ENCODE data around the gene FBXO21. TPM values are rescaled to one million over a fixed set of nuclear protein-coding genes. Genes with fewer than 3 reads are reported as not detected.
"Not testable (repeated sequence)": the region's sequence is repeated elsewhere in the genome, so short reads cannot be mapped to it uniquely, and the experiment has no call there.

The FBXO21 gene
- total and polyA plus RNA-seq, 3 experiments from 2014 or later, result 27.3 to 48.6 (median 34.6) TPM

DNA sequence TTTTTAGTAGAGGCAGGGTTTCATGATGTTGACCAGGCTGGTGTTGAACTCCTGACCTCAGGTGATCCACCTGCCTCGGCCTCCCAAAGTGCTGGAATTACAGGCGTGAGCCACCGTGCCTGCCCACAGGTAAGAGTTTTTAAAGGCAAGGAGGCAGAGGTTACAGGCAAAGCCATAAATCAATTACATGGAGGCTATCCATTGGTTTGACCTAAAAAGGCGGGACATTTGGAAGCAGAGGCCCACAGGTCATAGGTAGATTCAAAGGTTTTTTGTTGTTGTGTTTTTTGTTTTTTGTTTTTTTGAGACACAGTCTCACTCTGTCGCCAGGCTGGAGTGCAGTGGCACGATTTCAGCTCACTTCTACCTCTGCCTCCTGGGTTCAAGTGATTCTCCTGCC, 6.1 kb upstream of the FBXO21 start:
- DNase-seq; H3K4me3 ChIP-seq (ENCODE audit: low read length); H3K36me3 Mint-ChIP-seq; H3K4me1 Mint-ChIP-seq; CTCF ChIA-PET; H3K36me3 ChIP-seq (ENCODE audit: insufficient read depth, low read length); H3K27ac ChIP-seq (ENCODE audit: low read depth, low read length); H3K4me1 ChIP-seq (ENCODE audit: insufficient read depth, low read length); H3K4me3 Mint-ChIP-seq; POLR2A ChIA-PET; H3K27me3 ChIP-seq (ENCODE audit: insufficient read depth, low read length, poor library complexity, severe bottlenecking); H3K9me3 Mint-ChIP-seq; H3K27ac Mint-ChIP-seq; H3K9me3 ChIP-seq (ENCODE audit: low read length): not testable (repeated sequence)
- peaks cover 14 to 24% of the 10 kb centered on the region in 2 donors for H3K27me3 Mint-ChIP-seq

DNA sequence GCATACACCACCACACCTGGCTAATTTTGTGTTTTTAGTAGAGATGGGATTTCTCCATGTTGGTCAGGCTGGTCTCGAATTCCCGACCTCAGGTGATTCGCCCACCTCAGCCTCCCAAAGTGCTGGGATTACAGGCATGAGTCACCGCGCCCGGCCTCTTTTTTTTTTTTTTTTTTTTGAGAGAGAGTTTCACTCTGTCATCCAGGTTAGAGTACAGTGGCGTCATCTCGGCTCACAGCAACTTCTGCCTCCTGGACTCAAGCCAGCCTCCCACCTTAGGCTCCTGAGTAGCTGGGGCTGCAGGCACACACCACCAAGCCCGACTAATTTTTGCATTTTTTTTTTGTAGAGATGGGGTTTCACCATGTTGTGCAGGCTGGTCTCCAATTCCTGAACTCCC, 4.8 kb upstream of the FBXO21 start:
- H3K4me1 ChIP-seq (ENCODE audit: insufficient read depth, low read length); H3K9me3 ChIP-seq (ENCODE audit: low read length); H3K27ac Mint-ChIP-seq; POLR2A ChIA-PET; H3K4me3 ChIP-seq (ENCODE audit: low read length); H3K4me3 Mint-ChIP-seq; H3K9me3 Mint-ChIP-seq; H3K27ac ChIP-seq (ENCODE audit: low read depth, low read length); DNase-seq; H3K36me3 Mint-ChIP-seq; H3K36me3 ChIP-seq (ENCODE audit: insufficient read depth, low read length); CTCF ChIA-PET; H3K27me3 ChIP-seq (ENCODE audit: insufficient read depth, low read length, poor library complexity, severe bottlenecking): not testable (repeated sequence)
- Mint-ChIP-seq H3K4me1 (peaks cover 0 to 18% (median 3%) of the 10 kb centered on the region in 3 donors), H3K27me3 (peaks cover 14 to 19% of the 10 kb centered on the region in 2 donors)

DNA sequence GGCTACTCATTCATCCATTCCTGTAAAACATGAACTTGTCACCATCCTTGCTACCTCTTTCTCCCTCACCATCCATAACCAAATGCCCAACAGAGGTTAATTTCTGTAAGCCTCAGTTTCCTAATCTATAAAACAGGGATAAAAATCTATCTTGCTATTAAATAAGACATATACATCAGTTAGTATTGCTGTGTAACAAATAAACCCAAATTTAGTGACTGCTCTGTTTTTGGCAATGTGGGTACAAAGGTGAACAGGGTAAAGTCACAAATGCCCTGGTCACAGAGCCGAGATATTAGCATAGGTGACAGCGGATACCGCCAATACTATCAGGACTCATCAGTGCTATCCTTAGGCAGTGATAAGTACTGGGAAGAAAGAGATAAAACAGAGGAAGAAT, 3.6 kb upstream of the FBXO21 start:
- ChIA-PET POLR2A (no interaction called here), CTCF (no interaction called here)
- Histone ChIP-seq H3K4me3 (ENCODE audit: low read length) (no peak overlapping the region), H3K27me3 (ENCODE audit: insufficient read depth, low read length, poor library complexity, severe bottlenecking) (no peaks in the 10 kb centered on the region), H3K9me3 (ENCODE audit: low read length) (no peaks in the 10 kb centered on the region), H3K4me1 (ENCODE audit: insufficient read depth, low read length) (peaks cover 6% of the 10 kb centered on the region), H3K36me3 (ENCODE audit: insufficient read depth, low read length) (no peaks in the 10 kb centered on the region), H3K27ac (ENCODE audit: low read depth, low read length) (no peak overlapping the region)
- Mint-ChIP-seq H3K27me3 (peaks cover 12 to 16% of the 10 kb centered on the region in 2 donors), H3K4me1 (peaks cover 9 to 28% (median 12%) of the 10 kb centered on the region in 3 donors), H3K27ac (no peak overlapping the region), H3K9me3 (no peaks in the 10 kb centered on the region), H3K36me3 (peaks cover 0 to 10% (median 0%) of the 10 kb centered on the region in 3 donors), H3K4me3 (peak overlapping the region in 1 of 7 donors; percentile 83)
- no peak for DNase-seq

- Mint-ChIP-seq H3K27ac (peak overlapping the region in 1 of 8 donors; percentile 15), H3K4me3 (peak overlapping the region in 1 of 7 donors; percentile 20), H3K36me3 (peaks cover 0 to 19% (median 0%) of the 10 kb centered on the region in 3 donors), H3K27me3 (peaks cover 9 to 15% of the 10 kb centered on the region in 2 donors), H3K4me1 (peaks cover 21 to 39% (median 22%) of the 10 kb centered on the region in 3 donors)
- CTCF ChIA-PET; H3K27me3 ChIP-seq (ENCODE audit: insufficient read depth, low read length, poor library complexity, severe bottlenecking); H3K4me3 ChIP-seq (ENCODE audit: low read length); DNase-seq; POLR2A ChIA-PET; H3K36me3 ChIP-seq (ENCODE audit: insufficient read depth, low read length); H3K9me3 Mint-ChIP-seq; H3K9me3 ChIP-seq (ENCODE audit: low read length); H3K27ac ChIP-seq (ENCODE audit: low read depth, low read length): not testable (repeated sequence)
- H3K4me1 ChIP-seq (ENCODE audit: insufficient read depth, low read length), result peaks cover 10% of the 10 kb centered on the region
Observed at GRCh38 chr12:117192581-117192980, 2.3 kb upstream of the FBXO21 start.

GRCh38 chr12:117192057-117192456, 1.8 kb upstream of the FBXO21 start:
- no peaks in the 10 kb centered on the region for H3K9me3 Mint-ChIP-seq
- H3K4me1 ChIP-seq (ENCODE audit: insufficient read depth, low read length), result peaks cover 10% of the 10 kb centered on the region
- no peak overlapping the region for H3K27ac ChIP-seq (ENCODE audit: low read depth, low read length)
- CTCF ChIA-PET, result no interaction called here
- H3K27me3 Mint-ChIP-seq, result peaks cover 6 to 10% of the 10 kb centered on the region in 2 donors
- POLR2A ChIA-PET, result no interaction called here
- no peaks in the 10 kb centered on the region for H3K27me3 ChIP-seq (ENCODE audit: insufficient read depth, low read length, poor library complexity, severe bottlenecking)
- H3K4me3 ChIP-seq (ENCODE audit: low read length), result no peak overlapping the region
- peak overlapping the region in 6 of 7 donors; percentile 20 to 98 (median 71) for H3K4me3 Mint-ChIP-seq
- H3K36me3 Mint-ChIP-seq, result peaks cover 0 to 22% (median 2%) of the 10 kb centered on the region in 3 donors
- no peak for DNase-seq
- no peaks in the 10 kb centered on the region for H3K9me3 ChIP-seq (ENCODE audit: low read length)
- H3K27ac Mint-ChIP-seq, result peak overlapping the region in 1 of 8 donors; percentile 43
- no peaks in the 10 kb centered on the region for H3K36me3 ChIP-seq (ENCODE audit: insufficient read depth, low read length)
- peaks cover 24 to 43% (median 26%) of the 10 kb centered on the region in 3 donors for H3K4me1 Mint-ChIP-seq

DNA sequence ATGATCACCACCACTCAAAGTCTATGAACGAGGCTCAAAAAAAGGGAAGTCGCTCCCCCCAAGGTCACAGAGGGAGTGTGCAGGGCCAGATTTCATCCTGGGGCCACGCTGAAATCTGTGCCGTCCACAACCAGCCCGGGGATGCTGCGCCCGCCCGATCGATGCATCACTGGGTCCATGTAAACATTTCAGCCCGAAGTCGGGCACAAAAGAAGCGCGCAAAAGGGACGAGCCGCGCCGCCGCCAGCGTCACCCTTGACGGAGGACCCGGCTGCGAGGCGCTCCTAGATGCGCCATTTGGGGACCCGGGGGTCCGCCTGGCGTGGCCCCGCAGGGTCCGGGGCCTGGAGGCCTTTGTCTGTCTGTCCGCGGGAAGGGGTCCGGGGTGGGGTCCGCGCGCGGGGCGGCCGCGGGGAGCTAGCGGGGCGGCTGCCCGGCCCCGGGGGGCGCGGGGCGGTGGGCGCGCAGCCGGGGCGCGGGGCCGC, 503 bp downstream of the FBXO21 start:
- H3K27me3 ChIP-seq (ENCODE audit: insufficient read depth, low read length, poor library complexity, severe bottlenecking), result no peaks in the 10 kb centered on the region
- peaks cover 14% of the 10 kb centered on the region for H3K36me3 ChIP-seq (ENCODE audit: insufficient read depth, low read length)
- H3K27ac ChIP-seq (ENCODE audit: low read depth, low read length), result peak overlapping the region; percentile 64
- peaks cover 10% of the 10 kb centered on the region for H3K4me1 ChIP-seq (ENCODE audit: insufficient read depth, low read length)
- DNase-seq, result peak in 4 of 5 donors; percentile 5 to 60 (median 16)
- H3K4me3 ChIP-seq (ENCODE audit: low read length), result peak overlapping the region; percentile 84
- Mint-ChIP-seq H3K36me3 (peaks cover 2 to 43% (median 7%) of the 10 kb centered on the region in 3 donors), H3K27me3 (peaks cover 4 to 7% of the 10 kb centered on the region in 2 donors), H3K9me3 (no peaks in the 10 kb centered on the region), H3K27ac (peak overlapping the region; percentile 70 to 96 (median 93)), H3K4me1 (peaks cover 34 to 50% (median 37%) of the 10 kb centered on the region in 3 donors), H3K4me3 (peak overlapping the region; percentile 91 to 98 (median 94))
- POLR2A ChIA-PET, result no interaction called here
- CTCF ChIA-PET, result no interaction called here
- H3K9me3 ChIP-seq (ENCODE audit: low read length), result no peaks in the 10 kb centered on the region

GRCh38 chr12:117188961-117189724, 1.1 kb downstream of the FBXO21 start:
- Histone ChIP-seq H3K27ac (ENCODE audit: low read depth, low read length) (peak overlapping the region; percentile 64), H3K9me3 (ENCODE audit: low read length) (no peaks in the 10 kb centered on the region), H3K4me3 (ENCODE audit: low read length) (peak overlapping the region; percentile 84), H3K27me3 (ENCODE audit: insufficient read depth, low read length, poor library complexity, severe bottlenecking) (no peaks in the 10 kb centered on the region), H3K4me1 (ENCODE audit: insufficient read depth, low read length) (peaks cover 10% of the 10 kb centered on the region), H3K36me3 (ENCODE audit: insufficient read depth, low read length) (peaks cover 15% of the 10 kb centered on the region)
- DNase-seq, result no peak
- POLR2A ChIA-PET, result no interaction called here
- H3K9me3 Mint-ChIP-seq, result no peaks in the 10 kb centered on the region
- H3K27ac Mint-ChIP-seq, result peak overlapping the region; percentile 70 to 96 (median 94)
- peaks cover 35 to 54% (median 37%) of the 10 kb centered on the region in 3 donors for H3K4me1 Mint-ChIP-seq
- peaks cover 4 to 7% of the 10 kb centered on the region in 2 donors for H3K27me3 Mint-ChIP-seq
- CTCF ChIA-PET, result interaction anchor here (1.3 kb wide), 1 partner anchor 118 kb away, joined by 3 read pairs; no protein-coding TSS in a partner anchor
- peaks cover 5 to 48% (median 10%) of the 10 kb centered on the region in 3 donors for H3K36me3 Mint-ChIP-seq
- H3K4me3 Mint-ChIP-seq, result peak overlapping the region; percentile 91 to 98 (median 94)

GRCh38 chr12:117188121-117188665, 2.1 kb downstream of the FBXO21 start:
- H3K36me3 ChIP-seq (ENCODE audit: insufficient read depth, low read length), result peaks cover 20% of the 10 kb centered on the region
- Mint-ChIP-seq H3K27ac (peak overlapping the region in 5 of 8 donors; percentile 23 to 90 (median 58)), H3K27me3 (peaks cover 0 to 1% of the 10 kb centered on the region in 2 donors), H3K36me3 (peaks cover 7 to 56% (median 15%) of the 10 kb centered on the region in 3 donors), H3K4me3 (peak overlapping the region; percentile 78 to 98 (median 93)), H3K4me1 (peaks cover 35 to 56% (median 41%) of the 10 kb centered on the region in 3 donors), H3K9me3 (no peaks in the 10 kb centered on the region)
- H3K9me3 ChIP-seq (ENCODE audit: low read length), result no peaks in the 10 kb centered on the region
- no peaks in the 10 kb centered on the region for H3K27me3 ChIP-seq (ENCODE audit: insufficient read depth, low read length, poor library complexity, severe bottlenecking)
- DNase-seq, result no peak
- H3K4me1 ChIP-seq (ENCODE audit: insufficient read depth, low read length), result peaks cover 10% of the 10 kb centered on the region
- H3K27ac ChIP-seq (ENCODE audit: low read depth, low read length), result no peak overlapping the region
- H3K4me3 ChIP-seq (ENCODE audit: low read length), result no peak overlapping the region
- POLR2A ChIA-PET, result interaction anchor here (0.8 kb wide), 1 partner anchor 116 kb away, joined by 7 read pairs; no protein-coding TSS in a partner anchor
- CTCF ChIA-PET, result interaction anchor here (1.3 kb wide), 1 partner anchor 118 kb away, joined by 3 read pairs; no protein-coding TSS in a partner anchor

All from CD8-positive, alpha-beta memory T cell (primary cell).